SHP77 (cell line): ENCODE data around the gene CISH.

Experiments
- DNase-seq, 2 experiments: peaks; one replicate each; lab custom pipeline; 2025; lab: John Stamatoyannopoulos, UW

CISH gene

DNA sequence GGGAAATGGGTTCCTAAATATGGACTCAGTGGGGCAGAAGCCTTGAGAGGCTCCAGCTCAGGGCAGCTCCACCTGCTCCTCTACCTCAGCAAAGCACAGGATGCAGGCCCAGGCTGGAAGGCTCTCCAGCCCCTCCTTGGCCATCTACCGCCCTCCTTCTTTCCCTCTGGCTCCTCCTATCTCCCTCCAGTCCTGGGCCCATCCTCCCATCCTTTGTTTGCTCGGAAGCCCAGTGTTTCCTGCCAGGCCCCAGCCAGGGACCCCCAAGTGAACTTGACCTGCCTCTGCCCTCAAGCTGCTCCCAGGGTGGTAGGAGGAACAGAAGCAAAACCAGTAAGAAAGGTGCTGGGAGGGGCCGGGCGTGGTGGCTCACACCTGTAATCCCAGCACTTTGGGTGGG is 25.4 kb upstream of the CISH start:
- DNase-seq: no peak

- DNase-seq: no peak
These were observed 23.5 kb upstream of the CISH start for GRCh38 chr3:50635066-50635465.

DNA sequence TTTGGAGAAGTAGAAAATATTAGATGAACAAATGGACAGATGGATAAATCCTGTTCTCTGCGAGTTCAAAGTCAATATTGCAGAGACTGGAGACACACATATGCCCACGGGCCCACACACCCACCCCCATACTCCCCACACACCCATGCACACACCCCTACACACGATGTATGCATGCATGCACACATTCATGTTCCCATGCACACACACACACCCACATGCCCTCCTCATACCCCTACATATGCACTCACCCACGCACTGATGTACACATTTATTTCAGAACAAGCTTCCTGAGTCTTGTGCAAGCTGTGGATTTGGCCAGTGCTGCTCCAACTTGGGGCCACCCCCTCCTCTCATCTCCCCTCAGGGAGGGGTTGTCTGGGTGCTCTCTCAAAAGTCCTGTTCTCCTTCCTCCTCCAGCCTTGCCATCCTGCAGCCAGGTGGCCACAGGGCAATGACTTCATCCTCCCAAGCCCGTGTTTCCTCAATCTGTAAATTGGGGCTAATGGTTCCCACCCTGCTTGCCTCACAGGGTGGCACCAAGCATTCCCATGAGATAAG is 21.7 kb upstream of the CISH start:
- DNase-seq: no peak

GRCh38 chr3:50632450-50632849 is 20.9 kb upstream of the CISH start:
- no peak for DNase-seq

DNA sequence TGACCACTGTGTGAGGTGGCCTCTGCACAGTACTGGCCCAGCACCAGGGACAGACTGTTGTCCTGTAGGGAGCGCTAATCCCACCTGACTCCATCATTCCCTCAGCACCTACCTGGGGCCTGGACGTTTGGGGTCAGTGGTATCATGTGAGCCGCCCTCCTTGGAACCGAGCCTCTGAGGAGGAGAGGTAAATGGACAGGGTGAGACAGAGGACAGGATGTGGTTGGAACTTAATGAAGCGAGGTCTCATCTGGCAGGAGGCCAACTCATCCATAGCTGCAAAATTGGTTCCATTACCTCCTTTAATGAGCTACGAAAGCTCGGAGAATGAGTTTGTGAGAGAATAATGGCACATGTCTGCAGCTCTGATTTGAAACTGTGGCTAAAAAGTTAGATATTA is 19.3 kb upstream of the CISH start:
- no peak for DNase-seq

- DNase-seq: no peak
These were observed 18.8 kb upstream of the CISH start for GRCh38 chr3:50630394-50630793.

GRCh38 chr3:50628601-50629000 is 17.0 kb upstream of the CISH start:
- no peak for DNase-seq

DNA sequence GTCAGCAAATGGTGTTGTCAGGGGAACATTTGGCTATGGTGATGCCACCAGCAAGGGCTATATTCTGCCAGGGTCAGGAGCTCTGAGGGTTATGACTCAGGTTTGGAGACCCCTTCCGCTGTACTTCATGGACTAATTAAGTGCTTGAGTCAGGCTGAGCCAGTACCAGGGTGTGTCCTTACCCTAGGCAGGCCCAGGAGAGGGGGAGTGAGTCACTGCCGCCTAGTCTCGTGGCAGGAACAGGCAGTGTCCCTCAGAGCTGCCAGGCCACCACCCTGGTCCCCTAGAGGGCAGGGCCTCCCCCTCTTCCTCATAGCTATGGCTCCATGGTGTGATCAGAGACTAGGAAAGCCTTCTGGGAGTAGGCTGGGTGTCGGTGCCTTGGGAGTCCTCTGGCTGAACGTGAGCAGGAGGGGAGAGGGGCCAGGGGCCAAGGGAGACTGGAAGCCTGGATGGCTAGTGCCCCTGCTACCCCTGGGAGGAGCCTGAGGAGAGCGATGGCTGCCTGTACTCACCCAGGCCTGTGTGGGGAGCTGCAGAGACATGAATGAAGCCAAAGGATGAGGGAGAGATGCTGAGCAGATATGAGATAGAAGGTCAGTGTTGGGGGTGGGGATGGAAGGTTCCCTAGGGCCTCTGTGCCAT is 16.0 kb upstream of the CISH start:
- DNase-seq: peak; percentile 36 to 44

- no peak for DNase-seq
These were observed 14.8 kb upstream of the CISH start for GRCh38 chr3:50626401-50626800.

- no peak for DNase-seq
These were observed 13.9 kb upstream of the CISH start for GRCh38 chr3:50625231-50626182.

- no peak for DNase-seq
These were observed 13.1 kb upstream of the CISH start for GRCh38 chr3:50624634-50625033.

DNA sequence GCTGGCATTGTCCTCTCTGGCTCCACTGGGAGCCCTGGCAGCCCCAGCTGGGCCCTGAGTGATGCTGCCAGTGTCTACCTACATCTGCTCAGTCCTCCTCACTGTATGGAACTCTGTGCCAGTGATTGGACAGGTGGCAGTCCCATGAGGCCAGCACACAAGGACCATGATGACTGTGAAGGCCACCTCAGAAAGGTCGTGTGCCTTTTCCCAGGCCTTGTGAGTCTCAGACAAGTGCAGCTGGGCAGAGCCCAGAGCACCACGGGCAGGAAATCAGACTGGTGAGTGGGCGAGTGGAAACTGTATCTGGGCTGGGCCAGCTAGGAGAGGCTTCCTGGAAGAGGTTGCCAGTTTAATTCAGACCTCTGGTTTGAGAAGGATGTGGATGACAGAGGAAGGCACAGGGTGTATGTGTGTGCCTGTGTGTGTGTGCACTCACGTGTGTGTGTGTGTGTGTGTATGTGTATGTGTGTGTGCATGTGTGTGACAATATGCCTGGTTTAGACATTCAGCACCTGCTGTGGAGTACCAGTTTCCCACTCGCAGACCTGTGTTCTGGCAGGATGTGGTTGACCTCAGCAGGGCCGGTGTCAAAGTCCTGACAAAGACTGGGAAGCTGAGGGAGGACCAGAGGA is 12.4 kb upstream of the CISH start:
- no peak for DNase-seq

DNA sequence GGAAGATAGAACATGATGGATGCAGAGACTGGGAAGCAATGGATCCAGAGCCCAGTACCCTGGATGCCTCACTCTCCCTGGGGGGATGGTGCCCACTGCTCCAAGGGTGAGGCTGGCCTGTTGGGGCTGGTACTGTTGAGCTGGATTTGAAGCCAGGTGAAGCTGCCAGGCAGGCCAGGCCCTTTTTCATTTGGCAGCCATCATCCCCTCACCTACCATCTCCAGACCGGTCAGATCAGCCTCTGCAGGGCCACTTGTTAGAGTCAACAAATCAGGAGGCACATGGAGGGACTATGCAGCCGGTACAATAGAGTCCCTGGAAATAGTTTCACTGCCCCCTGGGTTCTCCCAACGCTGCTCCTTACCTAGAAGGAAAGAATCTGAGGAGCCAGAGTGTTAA is 11.3 kb upstream of the CISH start:
- no peak for DNase-seq

GRCh38 chr3:50620820-50621219 is 9.2 kb upstream of the CISH start:
- no peak for DNase-seq

DNA sequence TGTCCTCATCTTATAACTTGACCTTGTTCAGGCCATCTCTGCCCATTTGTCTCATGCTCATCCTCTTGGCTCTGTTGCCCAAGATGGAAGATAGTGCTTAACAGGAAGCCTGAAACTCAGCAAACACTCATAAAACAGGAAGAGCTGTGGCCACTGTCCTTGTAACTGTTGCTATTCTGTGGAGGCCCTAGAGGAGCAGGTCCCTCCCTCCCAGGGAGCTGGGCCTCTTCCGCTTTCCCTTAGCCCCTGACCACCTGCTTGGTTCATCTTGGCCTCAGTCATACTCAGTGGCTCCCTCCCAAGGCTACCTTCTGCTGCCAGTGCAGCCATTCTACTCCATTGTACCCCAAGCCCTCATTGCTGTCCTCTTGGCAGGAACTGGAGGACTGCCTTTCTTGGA is 8.8 kb upstream of the CISH start:
- no peak for DNase-seq

DNA sequence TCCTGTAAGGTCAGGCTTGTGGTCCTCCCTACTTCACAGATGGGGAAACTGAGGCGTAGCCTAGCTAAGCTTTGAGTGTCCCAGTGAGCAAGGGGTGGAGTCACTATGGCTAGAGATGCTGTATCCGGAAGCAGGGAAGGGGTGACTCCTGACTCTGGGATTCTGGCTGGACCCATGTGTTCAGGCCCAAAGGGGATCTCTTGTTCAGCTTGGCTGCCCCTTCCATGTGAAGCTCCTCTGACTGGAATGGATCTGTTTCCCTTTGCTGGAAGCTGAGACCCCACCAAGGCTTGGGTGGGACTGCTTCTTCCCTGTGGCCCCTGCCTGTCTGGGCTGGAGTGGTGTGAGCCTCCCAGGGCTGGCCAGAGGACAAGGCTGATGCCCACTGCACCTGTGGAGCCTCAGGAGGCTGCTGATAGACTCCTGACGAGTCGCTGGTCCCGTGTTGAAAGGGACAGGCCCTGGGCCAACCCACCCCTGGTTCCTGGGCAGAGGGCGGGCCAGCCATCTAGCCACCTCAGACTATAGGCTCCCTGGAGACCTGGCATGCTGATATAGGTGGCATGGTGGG is 6.4 kb upstream of the CISH start:
- no peak for DNase-seq

DNA sequence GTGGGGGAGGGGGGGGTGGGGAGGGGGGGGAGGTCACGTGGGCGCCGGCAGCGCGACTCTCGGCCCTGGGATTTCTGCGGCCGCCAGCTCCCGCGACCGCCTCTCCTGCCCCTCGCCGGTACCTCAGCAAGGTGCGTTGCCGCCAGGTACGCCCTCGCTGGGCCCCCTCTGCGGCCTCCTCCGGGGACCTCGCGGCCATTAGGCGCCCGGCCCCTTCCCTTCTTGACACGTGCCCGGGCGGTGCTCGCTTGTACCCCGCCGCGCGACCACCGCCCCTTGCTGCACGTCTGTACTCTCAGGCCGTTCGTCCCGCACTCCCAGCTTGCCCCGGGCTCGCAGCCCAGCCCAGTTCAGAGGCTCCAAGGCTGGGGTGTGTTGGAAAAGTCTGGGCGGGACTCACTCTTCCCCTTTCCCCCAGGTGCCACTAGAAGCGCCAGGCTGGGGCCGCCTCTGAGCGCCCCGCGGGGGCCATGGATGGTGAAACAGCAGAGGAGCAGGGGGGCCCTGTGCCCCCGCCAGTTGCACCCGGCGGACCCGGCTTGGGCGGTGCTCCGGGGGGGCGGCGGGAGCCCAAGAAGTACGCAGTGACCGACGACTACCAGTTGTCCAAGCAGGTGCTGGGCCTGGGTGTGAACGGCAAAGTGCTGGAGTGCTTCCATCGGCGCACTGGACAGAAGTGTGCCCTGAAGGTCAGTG is 5.7 kb upstream of the CISH start, which contains the start of gene MAPKAPK3:
MAPKAPK3 (plus strand) TSS at position 56 of the 696 bp plus-strand sequence; CDS start at position 471, 415 bp downstream.
- no peak for DNase-seq

- peak; percentile 73 to 81 for DNase-seq
These were observed 5.2 kb upstream of the CISH start for GRCh38 chr3:50616770-50617095.

- peak; percentile 73 to 81 for DNase-seq
These were observed 4.6 kb upstream of the CISH start for GRCh38 chr3:50616003-50616769.

DNA sequence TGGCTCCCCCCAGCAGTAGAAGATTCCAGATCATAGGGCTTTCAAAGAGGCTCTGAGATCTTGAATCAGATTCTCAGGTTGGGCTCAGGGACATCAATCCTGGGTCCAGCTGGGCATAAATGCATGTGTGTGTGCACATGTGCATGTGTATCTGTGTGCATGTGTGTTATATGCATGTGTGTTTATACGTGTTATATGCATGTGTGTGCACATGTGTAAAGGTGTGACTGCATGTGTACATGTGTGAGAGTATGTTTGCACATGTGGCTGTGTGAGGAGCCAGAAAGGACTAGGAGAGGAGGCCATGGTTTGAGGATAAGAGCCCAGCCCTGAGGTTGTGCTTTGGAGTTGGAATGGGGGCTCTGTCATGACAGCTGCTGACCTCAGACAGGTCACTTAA is 3.6 kb upstream of the CISH start:
- no peak for DNase-seq
